Epithelial cell of esophagus (primary cell): ENCODE results near the gene PPM1N.

Experiments
- DNase-seq: peaks from one replicate; pipeline ENCODE4 v3.0.0; 2010; ENCODE audit warnings: low read depth
- H3K4me3 ChIP-seq: 2 replicates; pipeline ENCODE4 v1.5.1; 2011; ENCODE audit warnings: mild to moderate bottlenecking, low read length, control low read depth
- CTCF ChIP-seq: IDR thresholded peaks from 2 replicates; pipeline ENCODE4 v1.5.1; 2011; ENCODE audit warnings: low read depth, mild to moderate bottlenecking, low read length, control low read depth, inconsistent platforms; ENCODE audit not compliant: insufficient read depth; ENCODE audit errors: missing control alignments

PPM1N gene, protein sequence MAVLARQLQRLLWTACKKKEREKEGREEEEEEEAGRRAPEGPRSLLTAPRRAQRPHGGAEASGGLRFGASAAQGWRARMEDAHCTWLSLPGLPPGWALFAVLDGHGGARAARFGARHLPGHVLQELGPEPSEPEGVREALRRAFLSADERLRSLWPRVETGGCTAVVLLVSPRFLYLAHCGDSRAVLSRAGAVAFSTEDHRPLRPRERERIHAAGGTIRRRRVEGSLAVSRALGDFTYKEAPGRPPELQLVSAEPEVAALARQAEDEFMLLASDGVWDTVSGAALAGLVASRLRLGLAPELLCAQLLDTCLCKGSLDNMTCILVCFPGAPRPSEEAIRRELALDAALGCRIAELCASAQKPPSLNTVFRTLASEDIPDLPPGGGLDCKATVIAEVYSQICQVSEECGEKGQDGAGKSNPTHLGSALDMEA

GRCh38 chr19:45498411-45499195, at the start of gene PPM1N:
Gene PPM1N (plus strand): TSS chr19:45498443. CDS start chr19:45498473, 30 bp downstream.
- peak within 1 kb of the TSS; percentile 41 for H3K4me3 ChIP-seq
- TF ChIP-seq CTCF, result no peak
- DNase-seq, result no peak

- no peak for TF ChIP-seq CTCF
- DNase-seq, result peak; percentile 90
- H3K4me3 ChIP-seq, result peak overlapping the region; percentile 0
These were observed 49.4 kb upstream of the PPM1N start for GRCh38 chr19:45448887-45449299.

DNA sequence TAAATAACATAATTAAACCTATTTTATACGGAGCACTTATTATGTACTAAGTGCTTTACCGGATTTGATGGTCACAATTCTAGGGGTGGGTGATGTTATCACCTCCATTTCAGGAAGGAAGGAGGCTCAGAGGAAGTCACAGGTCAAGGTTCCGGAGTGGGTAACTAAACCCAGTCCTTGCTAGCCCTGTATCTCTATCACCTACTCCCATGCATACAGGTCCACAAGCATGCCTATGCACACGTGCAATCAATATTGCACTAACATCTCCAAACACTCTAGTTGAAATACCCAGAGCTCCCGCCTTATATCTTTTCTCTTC, 48.3 kb upstream of the PPM1N start:
- no peak for TF ChIP-seq CTCF
- H3K4me3 ChIP-seq, result peak overlapping the region; percentile 66
- DNase-seq, result no peak

DNA sequence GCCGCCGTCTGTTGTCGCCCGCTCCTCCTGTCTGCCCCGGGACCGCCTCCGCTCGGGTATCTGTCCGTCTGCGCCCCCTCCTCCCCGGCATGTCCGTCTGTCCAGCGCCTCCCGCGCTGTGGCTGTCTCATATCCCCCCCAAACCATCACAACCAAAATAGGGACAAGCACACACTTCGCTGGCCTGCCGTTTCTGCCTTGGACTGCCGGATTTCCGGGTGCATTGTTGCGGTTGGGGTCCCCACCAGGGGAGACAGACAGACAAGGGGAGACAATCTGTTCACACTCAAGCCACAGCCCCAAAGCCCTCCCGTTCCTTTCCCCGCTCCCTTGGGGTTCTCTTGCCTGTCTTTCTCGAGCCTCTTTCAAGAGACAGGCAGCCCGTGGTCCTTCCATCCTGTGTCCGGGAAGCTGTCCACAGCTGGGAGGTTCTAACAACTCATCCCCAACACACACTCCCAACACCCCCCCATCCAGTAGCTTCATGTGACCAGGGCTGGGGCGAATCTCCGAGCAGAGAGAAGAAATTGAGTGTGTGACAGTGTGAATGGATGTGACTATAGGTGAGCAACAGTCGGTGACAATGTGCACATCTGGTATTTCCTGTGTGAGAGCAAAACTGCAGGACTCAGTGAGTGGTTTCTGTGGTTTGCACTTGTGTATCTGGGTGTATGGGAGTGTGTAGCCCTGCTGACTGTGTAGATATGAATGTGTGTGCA, 47.0 kb upstream of the PPM1N start:
- H3K4me3 ChIP-seq, result peak overlapping the region; percentile 64
- TF ChIP-seq CTCF, result no peak
- DNase-seq, result peak; percentile 77

DNA sequence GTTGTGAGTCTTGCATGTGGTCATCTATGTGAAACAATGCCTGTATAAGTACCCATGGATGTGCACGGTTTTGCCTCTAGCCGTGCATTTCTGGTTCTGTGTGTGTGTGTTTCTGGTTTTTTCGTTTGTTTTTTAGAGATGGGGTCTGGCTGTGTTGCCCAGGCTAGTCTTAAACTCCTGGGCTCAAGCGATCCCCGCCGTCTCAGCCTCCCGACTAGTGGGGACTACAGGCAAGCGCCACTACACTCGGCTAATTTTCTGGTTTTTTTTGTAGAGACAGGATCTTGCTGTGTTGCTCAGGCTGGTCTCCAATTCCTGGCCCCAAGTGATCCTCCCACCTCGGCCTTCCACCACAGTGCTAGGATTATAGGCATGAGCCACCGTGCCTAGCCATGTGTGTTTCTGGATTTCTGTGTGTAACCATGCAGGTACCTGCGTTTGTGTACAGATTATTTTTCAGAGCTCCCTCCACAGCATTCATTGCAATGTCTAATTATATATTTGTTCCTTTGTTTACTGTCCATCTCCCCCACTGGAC, 46.3 kb upstream of the PPM1N start:
- no peak for DNase-seq
- H3K4me3 ChIP-seq, result no peak overlapping the region
- TF ChIP-seq CTCF, result no peak

- peak; percentile 99 for DNase-seq
- H3K4me3 ChIP-seq, result no peak overlapping the region
- TF ChIP-seq CTCF, result no peak
These were observed 42.3 kb upstream of the PPM1N start for GRCh38 chr19:45455707-45456499.
